Gastrocnemius medialis (tissue), 4 donors: ENCODE data around the gene MYOM3.

Experiments
- CTCF ChIP-seq, 5 experiments: fragments of 450-650 bp in 3 of 5; fragments of 200-600 bp in 2 of 5; sonication (generic) in 2 of 5; IDR thresholded peaks in 4 of 5; conservative IDR thresholded peaks in 1 of 5; 1 replicate in 4 of 5; 2 replicates in 1 of 5; pipeline ENCODE4 v1.5.1; 2016 to 2019; ENCODE audit warnings: antibody characterized with exemption in 5 of 5, mild to moderate bottlenecking in 3 of 5, moderate library complexity in 3 of 5
- POLR2A ChIP-seq, 2 donors: fragments of 450-650 bp; IDR thresholded peaks; one replicate each; pipeline ENCODE4 v1.6.1; 2017; ENCODE audit warnings: antibody characterized with exemption in 2 of 2, mild to moderate bottlenecking in 2 of 2, moderate library complexity in 2 of 2

- TF ChIP-seq POLR2A (IDR thresholded peaks at IDR 0.05) (no peak), CTCF (IDR thresholded peaks at IDR 0.05 in 4 of 5, conservative IDR thresholded peaks at IDR 0.05 in 1 of 5) (no peak)
These were observed 29.6 kb downstream of the MYOM3 start for GRCh38 chr1:24082372-24082771.
